Lower lobe of right lung (tissue), 2 donors: ENCODE data around the gene SHANK1. TPM values are rescaled to one million over a fixed set of nuclear protein-coding genes. Genes with fewer than 3 reads are reported as not detected.
A peak's percentile ranks its signal among the peaks of the same experiment; 100 is the strongest.

Source experiments
- ATAC-seq, 2 donors: fragments of 200-7000 bp; cut with Tn5 transposase; one replicate each; pipeline ENCODE4 v1.9.1; 2020 to 2022; ENCODE audit warnings: mild to moderate bottlenecking in 2 of 2, moderate library complexity in 2 of 2
- DNase-seq: peaks from one replicate; pipeline ENCODE4 v3.0.0-alpha.2; 2020
- H3K27ac ChIP-seq: fragments of 200-600 bp; one replicate; pipeline ENCODE4 v1.8.0; 2022
- H3K27me3 ChIP-seq: fragments of 200-600 bp; one replicate; pipeline ENCODE4 v1.8.0; 2022; ENCODE audit warnings: low read depth
- H3K36me3 ChIP-seq: fragments of 200-600 bp; one replicate; pipeline ENCODE4 v1.8.0; 2022; ENCODE audit warnings: mild to moderate bottlenecking
- H3K4me1 ChIP-seq: fragments of 200-600 bp; one replicate; pipeline ENCODE4 v1.8.0; 2022
- H3K4me3 ChIP-seq: fragments of 200-600 bp; one replicate; pipeline ENCODE4 v1.8.0; 2022; ENCODE audit warnings: mild to moderate bottlenecking
- H3K9me3 ChIP-seq: fragments of 200-600 bp; one replicate; pipeline ENCODE4 v1.8.0; 2022
- CTCF ChIP-seq: fragments of 200-600 bp; IDR thresholded peaks from one replicate; pipeline ENCODE4 v1.8.0; 2022; ENCODE audit warnings: antibody characterized with exemption, mild to moderate bottlenecking
- intact Hi-C: fragments of 100-400 bp; cut with DNase I; formaldehyde crosslinking; loops from one replicate; pipeline ENCODE4 v1.11.0; 2022
- total RNA-seq: library from RNA; stranded (reverse); fragmentation: NEBNext Ultra II Directional; extraction: Animal tissue kit (Norgen Biotek cat#: 25700); gene quantifications from one replicate; pipeline ENCODE4 v1.2.1, GENCODE V29; 2021
- donor health status: DM: no; HTN: yes; CAD: no; lungs with severe emphysema.

SHANK1 gene
- total RNA-seq, 1 donor from 2014 or later = 0.71 TPM

GRCh38 chr19:50660088-50660366, 59.6 kb downstream of the SHANK1 start:
- Histone ChIP-seq H3K27me3 (peaks cover 46% of the 10 kb centered on the region), H3K36me3 (no peaks in the 10 kb centered on the region), H3K4me3 (no peak overlapping the region), H3K4me1 (peaks cover 16% of the 10 kb centered on the region), H3K9me3 (no peaks in the 10 kb centered on the region), H3K27ac (no peak overlapping the region)
- ATAC-seq (no peak), DNase-seq (no peak)
- intact Hi-C loops = no loop called here
- no peak for TF ChIP-seq CTCF

DNA sequence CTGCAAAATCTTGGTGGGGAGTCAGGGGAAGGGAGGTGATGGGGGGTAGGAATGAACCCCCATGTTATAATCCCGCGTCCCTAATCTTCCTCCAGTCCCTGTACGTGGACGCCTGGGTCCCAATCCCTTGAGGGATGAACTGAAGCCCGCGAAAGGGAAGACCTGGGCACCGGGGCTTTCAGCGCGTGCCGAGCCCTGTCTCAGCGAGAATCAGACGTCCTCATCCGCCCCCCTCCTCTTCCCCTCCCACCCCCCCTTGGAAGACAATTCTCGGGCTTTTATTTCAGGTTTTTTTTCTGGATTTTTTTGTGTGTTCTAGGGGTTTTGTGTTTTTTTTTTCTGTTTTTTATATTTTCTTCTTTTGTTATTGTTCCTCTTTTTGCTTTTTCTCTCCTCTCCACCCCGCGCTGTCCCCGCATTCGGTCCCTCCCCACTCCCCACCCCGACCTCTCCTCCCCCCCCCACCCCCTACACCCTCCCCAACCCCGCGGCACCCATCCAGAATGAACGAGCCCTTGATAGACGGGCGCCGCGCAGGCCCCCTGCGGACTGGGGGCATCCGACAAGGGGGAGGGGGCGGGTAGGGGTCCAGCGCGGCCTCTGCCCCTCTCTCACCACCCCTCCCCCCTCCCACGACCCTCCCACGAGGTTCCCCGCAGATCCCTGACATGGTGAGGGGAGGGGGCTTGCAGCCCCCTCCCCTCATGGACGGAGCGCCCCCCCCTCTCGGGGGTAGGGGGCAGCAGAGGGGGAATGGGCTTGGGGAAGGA, 60.1 kb downstream of the SHANK1 start:
- DNase-seq = no peak
- peak overlapping the region; percentile 46 for H3K4me3 ChIP-seq
- H3K27ac ChIP-seq = peak overlapping the region; percentile 76
- no peak for TF ChIP-seq CTCF
- intact Hi-C loops = no loop called here
- H3K4me1 ChIP-seq = peaks cover 16% of the 10 kb centered on the region
- no peaks in the 10 kb centered on the region for H3K9me3 ChIP-seq
- H3K27me3 ChIP-seq = peaks cover 44% of the 10 kb centered on the region
- H3K36me3 ChIP-seq = no peaks in the 10 kb centered on the region
- no peak for ATAC-seq

- Histone ChIP-seq H3K4me3 (peak overlapping the region; percentile 46), H3K36me3 (no peaks in the 10 kb centered on the region), H3K27ac (peak overlapping the region; percentile 76), H3K4me1 (peaks cover 16% of the 10 kb centered on the region), H3K9me3 (no peaks in the 10 kb centered on the region), H3K27me3 (peaks cover 44% of the 10 kb centered on the region)
- peak; percentile 9 for TF ChIP-seq CTCF
- intact Hi-C loops = no loop called here
- ATAC-seq = peak; percentile 86 to 92
- peak; percentile 82 for DNase-seq
Measured at GRCh38 chr19:50658441-50659317, 60.9 kb downstream of the SHANK1 start.

- Histone ChIP-seq H3K36me3 (no peaks in the 10 kb centered on the region), H3K4me1 (peaks cover 16% of the 10 kb centered on the region), H3K4me3 (peak overlapping the region; percentile 46), H3K9me3 (no peaks in the 10 kb centered on the region), H3K27me3 (peaks cover 44% of the 10 kb centered on the region), H3K27ac (no peak overlapping the region)
- ATAC-seq (peak; percentile 90 to 94), DNase-seq (peak; percentile 97)
- intact Hi-C loops = no loop called here
- no peak for TF ChIP-seq CTCF
Measured at GRCh38 chr19:50657712-50658440, 61.7 kb downstream of the SHANK1 start.

GRCh38 chr19:50657222-50657669, 62.4 kb downstream of the SHANK1 start:
- no peaks in the 10 kb centered on the region for H3K9me3 ChIP-seq
- no peak for DNase-seq
- H3K27ac ChIP-seq = no peak overlapping the region
- TF ChIP-seq CTCF = no peak
- intact Hi-C loops = no loop called here
- no peak overlapping the region for H3K4me3 ChIP-seq
- no peak for ATAC-seq
- peaks cover 16% of the 10 kb centered on the region for H3K4me1 ChIP-seq
- no peaks in the 10 kb centered on the region for H3K36me3 ChIP-seq
- H3K27me3 ChIP-seq = peaks cover 49% of the 10 kb centered on the region
